A549 treated with dexamethasone at 1 μM for 4 hours (cell line): ENCODE measurements around the gene SHLD3. TPM values are rescaled to one million over a fixed set of nuclear protein-coding genes. Genes with fewer than 3 reads are reported as not detected.

Experiments
- total RNA-seq: library from RNA; stranded (reverse); fragments of 200-300 nt; extraction: Qiagen RNA extraction; gene quantifications from 5 replicates; pipeline ENCODE4 v1.2.3, GENCODE V29; 2022

Gene SHLD3, protein sequence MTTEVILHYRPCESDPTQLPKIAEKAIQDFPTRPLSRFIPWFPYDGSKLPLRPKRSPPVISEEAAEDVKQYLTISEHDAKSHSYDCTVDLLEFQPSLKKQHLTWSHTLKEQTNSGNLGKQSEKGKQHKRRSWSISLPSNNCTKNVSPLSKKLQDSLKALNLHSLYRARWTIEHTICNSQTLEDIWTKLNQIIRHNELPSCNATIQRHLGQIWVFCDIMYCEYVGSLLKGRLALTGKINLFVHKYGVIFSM
- total RNA-seq = 1.5 to 3.0 TPM (median 2.1 TPM) in 5 replicates

DNA sequence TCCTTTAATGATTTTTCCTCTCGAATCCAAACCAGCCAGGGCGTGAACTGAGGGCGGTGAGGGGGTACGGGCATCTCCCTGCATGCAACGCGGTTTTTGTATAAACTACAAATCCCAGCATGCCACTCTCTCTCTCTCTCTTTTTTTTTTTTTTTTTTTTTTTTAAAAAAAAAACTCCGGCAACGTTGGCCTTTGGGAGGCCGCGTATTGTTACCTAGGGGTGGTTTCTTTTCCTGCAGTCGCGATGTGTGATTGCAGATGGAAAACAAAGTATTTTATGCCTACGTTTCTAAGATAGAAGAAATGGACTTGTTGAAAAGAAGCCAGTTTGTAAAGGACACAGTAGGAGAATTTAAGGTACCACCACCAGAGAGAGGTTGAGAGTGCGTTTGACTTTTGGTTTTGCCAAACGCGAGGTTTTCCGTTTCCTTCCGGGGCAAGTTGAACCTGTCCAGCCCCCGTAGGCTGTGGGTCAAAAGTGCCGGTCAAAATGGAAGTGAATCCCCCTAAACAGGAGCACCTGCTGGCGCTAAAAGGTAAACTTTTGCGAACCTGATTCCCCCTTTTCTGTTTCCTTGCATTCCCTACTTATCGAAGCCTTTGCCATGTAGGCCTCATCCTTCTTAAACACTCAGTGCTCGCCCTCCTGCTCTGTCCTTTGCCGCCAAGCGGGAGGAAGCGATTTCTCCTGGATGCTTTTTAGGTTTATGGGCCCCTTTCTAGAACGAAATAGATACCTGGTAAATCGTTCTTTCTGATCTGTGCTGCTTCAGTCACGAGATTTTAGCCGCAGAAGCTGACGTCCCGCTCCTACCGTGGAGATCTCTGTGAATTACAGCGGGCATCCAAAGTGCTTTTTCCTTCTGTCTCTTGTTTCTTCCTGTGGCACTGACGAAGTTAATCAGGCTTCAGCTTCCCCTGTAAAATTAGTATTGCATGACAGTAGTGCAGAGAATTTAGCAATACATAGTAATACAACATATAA, at the start of gene SHLD3, which contains the start of gene TRAPPC13:
Gene SHLD3 (plus strand): TSS at position 457 of the 985 bp plus-strand sequence. CDS start 4,561 bp downstream, outside the sequence.
Gene TRAPPC13 (plus strand): TSS at position 457 of the 985 bp plus-strand sequence. CDS start 34 bp downstream, at position 491.

GRCh38 chr5:65624025-65624570, 729 bp upstream of the SHLD3 start, which contains the start of gene TRIM23:
Gene TRIM23 (minus strand): TSS chr5:65624333. CDS start chr5:65624274, 59 bp downstream.

Other genes with a start within 250 kb of the SHLD3 start
- 0.01 to 0.15 TPM (median 0.04 TPM) in 5 replicates for gene ADAMTS6, start 143.1 kb upstream of the SHLD3 start, total RNA-seq
- 25.9 to 31.7 TPM (median 28.4 TPM) in 5 replicates for gene CENPK, start 61.9 kb upstream of the SHLD3 start, total RNA-seq
- gene PPWD1, start 61.7 kb upstream of the SHLD3 start, total RNA-seq = 17.4 to 19.6 TPM (median 19.1 TPM) in 5 replicates
- gene TRIM23, start 694 bp upstream of the SHLD3 start, total RNA-seq = 4.9 to 9.1 TPM (median 7.0 TPM) in 5 replicates
- gene TRAPPC13, start within 50 bp of the SHLD3 start, total RNA-seq = 11.2 to 15.5 TPM (median 14.2 TPM) in 5 replicates
- gene SGTB, start 97.1 kb downstream of the SHLD3 start, total RNA-seq = 5.8 to 9.4 TPM (median 7.6 TPM) in 5 replicates
- 56.9 to 76.4 TPM (median 67.6 TPM) in 5 replicates for gene NLN, start 97.2 kb downstream of the SHLD3 start, total RNA-seq